Loucy (cell line): ENCODE results near the gene SFRP2.

Experiments
- H2AFZ ChIP-seq: fragments of 200-600 bp; sonication (generic); 2 replicates; pipeline ENCODE4 v1.6.0; 2016; ENCODE audit warnings: antibody characterized with exemption, mild to moderate bottlenecking, low read length, moderate library complexity
- H3F3A ChIP-seq: fragments of 200-600 bp; 2 replicates; pipeline ENCODE4 v1.6.0; 2016; ENCODE audit warnings: antibody characterized with exemption, low read depth, mild to moderate bottlenecking
- H3K27me3 ChIP-seq: fragments of 200-600 bp; sonication (generic); 2 replicates; pipeline ENCODE4 v1.6.1; 2014; ENCODE audit warnings: low read length, mild to moderate bottlenecking; ENCODE audit not compliant: insufficient read depth, poor library complexity, severe bottlenecking
- H3K36me3 ChIP-seq: fragments of 200-600 bp; sonication (generic); 2 replicates; pipeline ENCODE4 v1.6.1; 2016; ENCODE audit warnings: low read length; ENCODE audit not compliant: insufficient read depth
- H3K4me1 ChIP-seq: fragments of 200-600 bp; sonication (generic); 2 replicates; pipeline ENCODE4 v1.5.1; 2014; ENCODE audit warnings: low read length, mild to moderate bottlenecking; ENCODE audit not compliant: insufficient read depth, poor library complexity, severe bottlenecking
- H3K4me2 ChIP-seq: fragments of 200-600 bp; sonication (generic); 2 replicates; pipeline ENCODE4 v1.6.0; 2014; ENCODE audit warnings: antibody characterized with exemption, low read length, low read depth, mild to moderate bottlenecking; ENCODE audit not compliant: poor library complexity, severe bottlenecking
- H3K4me3 ChIP-seq: fragments of 200-600 bp; sonication (generic); 2 replicates; pipeline ENCODE4 v1.5.1; 2014; ENCODE audit warnings: low read length, mild to moderate bottlenecking, mixed read lengths; ENCODE audit not compliant: poor library complexity, severe bottlenecking
- H3K79me2 ChIP-seq: fragments of 200-600 bp; sonication (generic); 2 replicates; pipeline ENCODE4 v1.6.1; 2014; ENCODE audit warnings: low read length; ENCODE audit not compliant: insufficient read depth
- H3K9ac ChIP-seq: fragments of 200-600 bp; sonication (generic); 2 replicates; pipeline ENCODE4 v1.6.0; 2014; ENCODE audit warnings: mild to moderate bottlenecking, low read depth, low read length, moderate library complexity; ENCODE audit not compliant: poor library complexity, severe bottlenecking
- H3K9me2 ChIP-seq: fragments of 200-600 bp; sonication (generic); replicated peaks from 2 replicates; pipeline ENCODE4 v1.6.1; 2016; ENCODE audit warnings: low read depth, low read length, mixed read lengths
- H3K9me3 ChIP-seq: fragments of 200-600 bp; sonication (generic); 2 replicates; pipeline ENCODE4 v1.6.1; 2014; ENCODE audit warnings: mild to moderate bottlenecking, antibody characterized with exemption, low read length, low read depth; ENCODE audit not compliant: insufficient read depth
- H4K20me1 ChIP-seq: fragments of 200-600 bp; sonication (generic); 2 replicates; pipeline ENCODE4 v1.6.0; 2014; ENCODE audit warnings: antibody characterized with exemption, low read length, mild to moderate bottlenecking; ENCODE audit not compliant: insufficient read depth, poor library complexity, severe bottlenecking
- CTCF ChIP-seq: fragments of 200-600 bp; sonication (generic); conservative IDR thresholded peaks from 2 replicates; pipeline ENCODE4 v1.5.1; 2014; ENCODE audit warnings: mild to moderate bottlenecking, antibody characterized with exemption, low read length
- EZH2phosphoT487 ChIP-seq: fragments of 200-600 bp; IDR thresholded peaks from 2 replicates; pipeline ENCODE4 v1.6.1; 2018; ENCODE audit warnings: antibody characterized with exemption, mild to moderate bottlenecking, moderate library complexity, borderline replicate concordance

The SFRP2 gene

GRCh38 chr4:153758688-153759406, 30.0 kb downstream of the SFRP2 start:
- no peaks in the 10 kb centered on the region for H3F3A ChIP-seq
- H3K79me2 ChIP-seq, result no peaks in the 10 kb centered on the region
- no peak overlapping the region for H3K4me2 ChIP-seq
- no peak overlapping the region for H3K4me3 ChIP-seq
- no peak for TF ChIP-seq EZH2phosphoT487
- TF ChIP-seq CTCF, result no peak
- H2AFZ ChIP-seq, result no peak overlapping the region
- no peak overlapping the region for H3K9ac ChIP-seq
- no peaks in the 10 kb centered on the region for H3K4me1 ChIP-seq
- no peaks in the 10 kb centered on the region for H3K9me3 ChIP-seq
- H4K20me1 ChIP-seq, result no peaks in the 10 kb centered on the region
- H3K27me3 ChIP-seq, result no peaks in the 10 kb centered on the region
- H3K36me3 ChIP-seq, result no peaks in the 10 kb centered on the region
- H3K9me2 ChIP-seq, result no peaks in the 10 kb centered on the region

- Histone ChIP-seq H3F3A (no peaks in the 10 kb centered on the region), H4K20me1 (no peaks in the 10 kb centered on the region), H3K4me3 (no peak overlapping the region), H3K36me3 (no peaks in the 10 kb centered on the region), H3K27me3 (no peaks in the 10 kb centered on the region), H2AFZ (no peak overlapping the region), H3K4me1 (no peaks in the 10 kb centered on the region), H3K9ac (no peak overlapping the region), H3K4me2 (no peak overlapping the region), H3K9me2 (no peaks in the 10 kb centered on the region), H3K9me3 (no peaks in the 10 kb centered on the region), H3K79me2 (no peaks in the 10 kb centered on the region)
- TF ChIP-seq CTCF (no peak), EZH2phosphoT487 (no peak)
These were observed 30.7 kb downstream of the SFRP2 start for GRCh38 chr4:153758136-153758535.

GRCh38 chr4:153757407-153757806, 31.5 kb downstream of the SFRP2 start:
- no peak for TF ChIP-seq EZH2phosphoT487
- no peak for TF ChIP-seq CTCF
- H3K9ac ChIP-seq, result no peak overlapping the region
- H2AFZ ChIP-seq, result no peak overlapping the region
- no peaks in the 10 kb centered on the region for H3K9me3 ChIP-seq
- no peaks in the 10 kb centered on the region for H3K27me3 ChIP-seq
- no peak overlapping the region for H3K4me2 ChIP-seq
- no peaks in the 10 kb centered on the region for H4K20me1 ChIP-seq
- no peaks in the 10 kb centered on the region for H3K79me2 ChIP-seq
- no peaks in the 10 kb centered on the region for H3K4me1 ChIP-seq
- H3K36me3 ChIP-seq, result no peaks in the 10 kb centered on the region
- no peaks in the 10 kb centered on the region for H3K9me2 ChIP-seq
- H3F3A ChIP-seq, result no peaks in the 10 kb centered on the region
- H3K4me3 ChIP-seq, result no peak overlapping the region
